GM15510 (cell line): ENCODE results near the gene IKZF1.

Experiments
- POLR2A ChIP-seq: IDR thresholded peaks from 3 replicates; pipeline ENCODE4 v1.6.1; 2011; ENCODE audit warnings: borderline replicate concordance; ENCODE audit not compliant: insufficient read length; ENCODE audit errors: extremely low read depth

IKZF1 gene

GRCh38 chr7:50332241-50333165 is 28.0 kb downstream of the IKZF1 start:
- no peak for TF ChIP-seq POLR2A

GRCh38 chr7:50333221-50333651 is 28.7 kb downstream of the IKZF1 start:
- TF ChIP-seq POLR2A = no peak

GRCh38 chr7:50334341-50334994 is 30.0 kb downstream of the IKZF1 start:
- TF ChIP-seq POLR2A = no peak

- TF ChIP-seq POLR2A = no peak
Measured at GRCh38 chr7:50335230-50335794, 30.8 kb downstream of the IKZF1 start.

- no peak for TF ChIP-seq POLR2A
Measured at GRCh38 chr7:50335795-50336754, 31.6 kb downstream of the IKZF1 start.

- no peak for TF ChIP-seq POLR2A
Measured at GRCh38 chr7:50336894-50337703, 32.6 kb downstream of the IKZF1 start.

GRCh38 chr7:50339990-50340500 is 35.5 kb downstream of the IKZF1 start:
- no peak for TF ChIP-seq POLR2A

- TF ChIP-seq POLR2A = no peak
Measured at GRCh38 chr7:50341724-50342123, 37.2 kb downstream of the IKZF1 start.

- no peak for TF ChIP-seq POLR2A
Measured at GRCh38 chr7:50342616-50343114, 38.1 kb downstream of the IKZF1 start.

- no peak for TF ChIP-seq POLR2A
Measured at GRCh38 chr7:50346545-50347497, 42.3 kb downstream of the IKZF1 start.

GRCh38 chr7:50347693-50348092 is 43.2 kb downstream of the IKZF1 start:
- TF ChIP-seq POLR2A = no peak
